SU-DHL-6 (cell line): ENCODE data around the gene PLB1.

ENCODE experiments used
- CTCF ChIP-seq: fragments of 200-600 bp; sonication (generic); IDR thresholded peaks from one replicate; pipeline ENCODE4 v1.5.1; 2017; ENCODE audit warnings: antibody characterized with exemption, mild to moderate bottlenecking, low read length, moderate library complexity; ENCODE audit not compliant: insufficient read depth, poor library complexity, severe bottlenecking
- EZH2phosphoT487 ChIP-seq: fragments of 200-600 bp; sonication (generic), shearing (Covaris generic); conservative IDR thresholded peaks from 2 replicates; pipeline ENCODE4 v1.6.1; 2018; ENCODE audit warnings: mild to moderate bottlenecking, antibody characterized with exemption, low read length, moderate library complexity, mixed read lengths

DNA sequence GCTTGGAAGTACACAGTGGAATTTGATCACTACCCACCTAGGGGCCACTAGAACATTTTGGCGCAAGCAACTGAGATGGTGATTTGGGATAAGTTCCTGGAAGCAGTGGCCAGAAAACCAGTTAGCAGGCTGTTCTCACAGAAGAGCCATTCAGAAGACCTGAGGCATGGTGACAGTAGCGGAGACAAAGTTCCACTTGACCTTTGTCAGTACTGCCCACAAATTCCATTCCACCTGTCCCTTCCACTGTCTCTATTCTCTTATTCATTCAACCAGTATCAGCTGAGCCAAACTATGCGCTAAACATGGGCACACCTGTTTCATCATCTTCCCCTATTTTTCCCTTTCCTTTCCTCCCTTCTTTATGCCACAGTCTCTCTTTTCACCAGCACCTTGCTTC lies 196.6 kb downstream of the PLB1 start:
- TF ChIP-seq CTCF: no peak
- TF ChIP-seq EZH2phosphoT487: no peak
